WI38 (cell line): ENCODE measurements around the gene COL4A2.

Experiments used
- H3K4me3 ChIP-seq: 2 replicates; pipeline ENCODE4 v1.5.1; 2011; ENCODE audit warnings: low read depth, mild to moderate bottlenecking, control low read depth, low read length
- TF ChIP-seq, protein P1 (sequence below): IDR thresholded peaks from 2 replicates; pipeline ENCODE4 v1.5.1; 2012; ENCODE audit warnings: low read depth, mild to moderate bottlenecking, control low read depth, low read length

Gene COL4A2

GRCh38 chr13:110398564-110399507, 91.8 kb downstream of the COL4A2 start:
- no peak overlapping the region for H3K4me3 ChIP-seq
- TF ChIP-seq, protein P1, sequence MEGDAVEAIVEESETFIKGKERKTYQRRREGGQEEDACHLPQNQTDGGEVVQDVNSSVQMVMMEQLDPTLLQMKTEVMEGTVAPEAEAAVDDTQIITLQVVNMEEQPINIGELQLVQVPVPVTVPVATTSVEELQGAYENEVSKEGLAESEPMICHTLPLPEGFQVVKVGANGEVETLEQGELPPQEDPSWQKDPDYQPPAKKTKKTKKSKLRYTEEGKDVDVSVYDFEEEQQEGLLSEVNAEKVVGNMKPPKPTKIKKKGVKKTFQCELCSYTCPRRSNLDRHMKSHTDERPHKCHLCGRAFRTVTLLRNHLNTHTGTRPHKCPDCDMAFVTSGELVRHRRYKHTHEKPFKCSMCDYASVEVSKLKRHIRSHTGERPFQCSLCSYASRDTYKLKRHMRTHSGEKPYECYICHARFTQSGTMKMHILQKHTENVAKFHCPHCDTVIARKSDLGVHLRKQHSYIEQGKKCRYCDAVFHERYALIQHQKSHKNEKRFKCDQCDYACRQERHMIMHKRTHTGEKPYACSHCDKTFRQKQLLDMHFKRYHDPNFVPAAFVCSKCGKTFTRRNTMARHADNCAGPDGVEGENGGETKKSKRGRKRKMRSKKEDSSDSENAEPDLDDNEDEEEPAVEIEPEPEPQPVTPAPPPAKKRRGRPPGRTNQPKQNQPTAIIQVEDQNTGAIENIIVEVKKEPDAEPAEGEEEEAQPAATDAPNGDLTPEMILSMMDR: no peak

GRCh38 chr13:110399801-110400200, 92.7 kb downstream of the COL4A2 start:
- TF ChIP-seq, protein P1: no peak
- no peak overlapping the region for H3K4me3 ChIP-seq

DNA sequence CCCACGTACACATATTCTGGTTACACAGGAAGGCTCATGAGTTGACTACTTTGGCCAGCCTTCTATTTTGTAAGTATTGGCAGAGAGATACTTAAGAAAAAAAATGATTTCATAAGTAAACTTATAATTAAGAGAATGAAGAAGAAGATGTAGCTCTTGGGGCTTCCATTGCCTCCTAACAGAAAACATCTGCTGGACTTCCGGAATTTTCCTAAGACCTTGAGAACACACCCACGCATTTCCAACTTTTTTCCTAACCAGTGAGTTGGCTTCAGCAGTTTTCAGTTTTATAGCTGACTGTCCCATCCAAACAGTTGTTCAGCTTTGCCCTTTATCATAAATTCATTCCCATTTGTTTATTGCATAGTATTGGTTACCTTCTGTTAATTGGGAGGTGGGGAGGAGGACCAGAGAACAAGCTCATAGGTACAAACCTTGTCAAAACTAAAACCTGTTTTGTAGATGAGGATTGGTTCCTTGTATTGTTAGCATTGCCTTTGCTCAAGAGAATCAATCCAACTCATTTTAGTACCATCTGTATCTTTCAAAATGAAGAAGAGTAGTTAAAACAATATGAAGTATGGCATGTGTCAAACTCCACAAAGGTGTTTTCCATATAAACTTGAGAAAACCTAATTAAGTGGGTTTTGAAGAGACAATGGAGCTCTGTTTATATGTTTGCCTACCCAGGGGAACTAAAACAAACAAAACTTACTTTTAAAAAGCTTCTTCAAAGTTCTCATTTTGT, 93.9 kb downstream of the COL4A2 start:
- TF ChIP-seq, protein P1: no peak

DNA sequence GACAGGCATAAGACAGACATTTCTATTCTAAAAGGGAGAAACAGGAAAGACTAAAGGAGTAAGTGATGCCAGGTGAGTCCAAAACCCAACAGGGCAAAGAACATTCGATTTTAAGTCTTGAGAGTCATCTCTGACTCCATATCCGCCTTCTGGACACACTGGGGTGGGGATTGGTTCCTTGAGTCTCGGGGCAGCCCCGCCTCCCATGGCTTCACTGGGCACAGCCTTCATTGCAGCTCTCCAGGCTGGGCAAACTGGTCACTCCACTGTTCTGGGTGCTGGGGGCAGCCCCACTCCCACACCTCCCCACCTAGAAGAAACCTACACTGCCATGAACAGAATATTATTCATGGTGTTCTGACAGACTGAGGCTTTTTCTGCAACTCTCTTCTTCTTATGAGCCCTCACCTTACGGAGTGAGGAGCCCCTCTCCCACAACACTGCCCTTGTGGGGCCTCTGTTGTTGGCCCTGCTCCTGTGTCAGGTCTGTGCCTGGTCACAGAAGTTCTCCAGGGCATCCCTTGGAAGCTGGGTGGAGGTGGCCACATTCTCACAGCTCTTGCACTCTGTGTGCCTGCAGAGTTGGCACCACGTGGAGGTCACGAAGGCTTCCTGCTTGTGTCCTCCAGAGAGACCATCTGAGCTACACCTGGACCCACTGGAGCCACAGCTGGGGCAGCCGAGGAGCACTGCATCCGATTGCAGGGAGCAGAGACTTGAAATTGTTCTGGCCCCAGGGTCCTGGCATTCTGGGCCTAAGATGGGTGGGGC, 95.4 kb downstream of the COL4A2 start:
- H3K4me3 ChIP-seq: no peak overlapping the region
- TF ChIP-seq, protein P1: no peak

More for the DNA sequence above, 93.9 kb downstream of the COL4A2 start:
- H3K4me3 ChIP-seq: no peak overlapping the region

DNA sequence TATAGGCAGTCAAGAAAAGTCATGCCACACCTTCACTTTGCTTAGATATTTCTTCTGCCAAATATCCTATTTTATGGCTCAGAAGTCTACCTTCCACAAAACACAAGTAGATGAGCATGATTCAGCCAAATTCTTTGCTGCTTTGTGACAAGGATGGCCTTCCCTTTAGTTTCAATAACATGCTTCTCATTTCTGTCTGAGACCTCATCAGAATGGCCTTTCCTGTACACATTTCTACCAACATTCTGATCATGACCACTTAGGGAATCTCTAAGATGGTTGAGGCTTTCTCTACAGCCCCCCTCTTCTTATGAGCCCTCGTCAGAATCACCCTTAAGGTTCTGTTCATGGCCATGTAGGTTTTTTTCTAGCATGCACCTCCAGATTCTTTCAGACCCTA, 96.2 kb downstream of the COL4A2 start:
- H3K4me3 ChIP-seq: no peak overlapping the region
- TF ChIP-seq, protein P1: no peak

DNA sequence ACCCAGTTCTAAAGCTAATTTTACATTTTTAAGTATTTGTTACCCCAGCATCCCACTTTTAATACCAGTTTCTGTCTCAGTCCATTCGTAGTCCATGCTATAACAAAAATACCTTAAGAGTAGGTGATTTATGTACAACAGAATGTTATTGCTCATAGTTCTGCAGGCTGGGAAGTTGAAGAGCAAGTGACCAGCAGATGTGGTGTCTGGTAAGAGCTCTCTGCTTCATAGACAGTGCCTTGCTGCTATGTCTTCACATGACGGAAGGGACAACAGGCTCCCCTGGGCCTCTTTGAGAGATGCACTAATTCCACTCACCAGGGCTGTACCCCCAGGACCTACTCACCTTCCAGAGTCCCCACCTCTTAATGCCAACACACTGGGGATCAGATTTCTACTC, 96.6 kb downstream of the COL4A2 start:
- TF ChIP-seq, protein P1: no peak

More for the DNA sequence above, 96.6 kb downstream of the COL4A2 start:
- H3K4me3 ChIP-seq: no peak overlapping the region
